GM18517 (cell line): ENCODE data around the gene LAMB4.

Source experiments
- ATAC-seq: cut with Tn5 transposase; IDR thresholded peaks from one replicate; pipeline ENCODE4 v1.9.1; 2021; ENCODE audit warnings: mild to moderate bottlenecking, moderate library complexity; ENCODE audit not compliant: unreplicated experiment

Gene LAMB4

GRCh38 chr7:108016841-108017775 lies 113.1 kb downstream of the LAMB4 start:
- no peak for ATAC-seq

DNA sequence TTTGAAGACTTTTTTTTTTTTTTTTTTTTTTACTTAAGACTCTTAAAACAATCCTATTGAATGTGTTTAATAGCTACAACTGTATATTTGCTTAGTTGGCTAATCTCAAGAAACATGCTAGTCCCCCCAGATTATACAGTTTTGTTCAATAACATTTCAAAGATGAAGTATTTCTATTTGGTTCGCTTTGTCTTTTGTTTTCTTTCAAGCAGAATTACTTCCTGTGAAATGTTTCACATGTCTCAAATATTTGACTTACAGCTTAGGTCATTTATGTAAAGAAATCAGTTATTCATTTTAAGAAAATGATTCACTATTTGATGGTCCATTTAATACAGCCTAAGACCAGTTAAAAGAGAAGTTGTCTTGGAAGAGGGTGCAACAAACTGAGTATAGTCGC lies 114.4 kb downstream of the LAMB4 start:
- no peak for ATAC-seq

DNA sequence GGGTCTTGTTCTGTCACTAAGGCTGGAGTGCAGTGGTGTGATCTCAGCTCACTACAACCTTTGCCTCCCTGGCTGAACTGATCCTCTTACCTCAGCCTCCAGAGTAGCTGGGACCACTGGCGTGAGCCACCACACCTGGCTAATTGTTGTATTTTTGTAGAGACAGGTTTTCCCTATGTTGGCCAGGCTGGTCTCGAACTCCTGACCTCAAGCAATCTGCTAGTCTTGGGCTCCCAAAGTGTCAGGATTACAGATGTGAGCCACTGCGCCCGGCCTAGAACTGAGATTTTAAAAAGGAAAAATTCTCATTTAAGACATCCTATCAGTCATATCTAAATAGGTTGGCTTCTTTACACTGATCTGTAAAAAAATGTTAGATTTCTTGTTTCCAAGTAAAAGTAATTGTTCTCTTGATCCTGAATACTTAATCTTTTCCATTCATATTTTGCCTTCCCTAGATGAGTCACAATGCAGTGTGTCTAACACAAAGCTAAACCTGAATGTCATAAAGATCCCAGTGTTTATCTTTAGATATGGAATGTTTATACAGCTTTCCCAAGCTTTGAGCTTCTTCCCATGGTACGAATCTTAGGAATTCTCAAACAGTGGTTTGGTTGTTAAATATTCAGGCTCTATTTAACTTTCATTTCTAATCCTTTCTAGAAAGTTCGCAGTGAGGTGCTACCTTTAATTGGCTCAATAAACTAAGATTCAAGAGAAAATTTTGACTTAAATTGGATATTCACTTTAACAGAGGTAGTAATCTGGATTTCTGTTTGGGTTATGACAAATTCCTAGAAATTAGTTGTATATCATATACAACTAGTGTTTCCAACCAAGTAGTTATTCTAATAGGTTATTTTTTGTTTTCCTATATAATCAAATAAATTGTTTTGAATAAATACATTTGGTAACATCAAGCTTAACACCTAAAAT lies 115.1 kb downstream of the LAMB4 start:
- no peak for ATAC-seq

DNA sequence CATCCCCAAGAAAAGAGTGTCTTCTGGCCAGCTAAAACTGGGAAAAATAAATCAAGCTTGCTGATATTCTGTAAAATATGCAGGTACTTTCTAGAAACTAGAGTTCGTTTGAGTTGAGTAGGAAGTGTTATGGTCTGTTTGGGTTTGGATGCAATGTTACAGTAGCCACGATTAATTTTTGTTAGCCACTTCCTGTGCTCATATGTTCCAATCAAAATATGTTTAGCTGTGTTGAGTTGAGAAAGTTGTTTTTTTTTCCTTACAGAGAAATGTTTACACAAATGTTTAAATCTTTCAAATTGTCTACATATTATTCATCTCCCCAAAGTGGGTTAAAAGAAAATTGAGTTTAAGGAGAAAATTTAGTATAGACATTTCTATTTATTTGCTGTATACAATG lies 115.9 kb downstream of the LAMB4 start:
- no peak for ATAC-seq

GRCh38 chr7:108012499-108013430 lies 117.4 kb downstream of the LAMB4 start:
- ATAC-seq, result no peak

DNA sequence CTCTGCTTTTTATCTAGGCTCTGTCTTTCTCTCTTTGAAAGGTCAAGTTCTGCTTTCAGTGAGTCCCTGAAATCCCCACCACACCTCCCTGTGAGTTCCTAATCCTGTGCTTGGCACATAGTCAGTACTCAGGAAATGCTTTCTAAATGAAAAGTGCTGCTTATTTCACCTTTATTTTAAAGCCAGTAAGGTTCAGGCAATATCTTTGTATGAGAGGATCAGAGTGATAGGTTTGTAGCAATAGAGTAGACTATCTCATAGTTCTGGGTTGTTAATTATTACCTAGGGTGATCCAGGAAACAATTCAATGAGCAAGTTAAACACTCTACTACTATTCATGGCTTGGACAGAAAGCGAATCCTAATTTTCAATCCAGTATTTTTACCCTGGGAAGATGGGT lies 119.8 kb downstream of the LAMB4 start:
- ATAC-seq, result no peak

DNA sequence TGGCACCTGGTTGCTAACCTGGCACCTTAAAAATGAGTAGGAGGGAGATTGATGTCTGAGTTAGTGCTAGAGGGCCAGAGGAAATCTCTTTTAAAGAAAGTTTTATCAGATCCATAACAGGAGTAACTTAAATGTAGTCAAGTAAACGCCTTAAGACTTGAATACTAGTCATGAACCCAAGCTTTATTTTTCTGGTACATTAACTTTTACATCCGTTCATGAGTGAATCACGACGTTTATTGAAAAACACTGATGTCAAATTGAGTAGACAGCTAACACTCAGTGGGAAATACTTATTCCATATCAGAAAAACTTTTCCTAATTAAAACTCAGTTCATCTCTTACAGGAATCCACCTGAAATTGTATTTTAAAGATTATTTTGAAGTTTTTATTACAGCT lies 120.3 kb downstream of the LAMB4 start:
- no peak for ATAC-seq

DNA sequence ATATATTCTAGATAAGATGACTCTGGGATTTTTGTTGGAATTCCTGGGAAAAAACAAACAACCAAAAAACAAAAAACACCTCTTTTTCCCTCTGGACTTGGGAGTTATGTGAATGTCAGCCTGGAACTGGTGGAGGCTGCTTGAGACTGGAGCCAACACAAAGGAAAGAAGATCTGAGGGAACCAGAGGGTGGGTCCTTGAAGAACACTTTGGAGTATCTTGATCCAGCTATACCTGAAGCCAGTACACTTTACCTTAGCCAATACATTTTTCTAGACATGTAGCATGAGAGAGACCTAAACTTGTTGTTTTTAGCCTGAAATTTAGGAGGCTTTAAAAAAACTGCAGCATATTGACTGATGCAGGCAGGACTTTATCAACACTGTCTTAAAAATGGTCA lies 121.3 kb downstream of the LAMB4 start:
- ATAC-seq, result no peak

DNA sequence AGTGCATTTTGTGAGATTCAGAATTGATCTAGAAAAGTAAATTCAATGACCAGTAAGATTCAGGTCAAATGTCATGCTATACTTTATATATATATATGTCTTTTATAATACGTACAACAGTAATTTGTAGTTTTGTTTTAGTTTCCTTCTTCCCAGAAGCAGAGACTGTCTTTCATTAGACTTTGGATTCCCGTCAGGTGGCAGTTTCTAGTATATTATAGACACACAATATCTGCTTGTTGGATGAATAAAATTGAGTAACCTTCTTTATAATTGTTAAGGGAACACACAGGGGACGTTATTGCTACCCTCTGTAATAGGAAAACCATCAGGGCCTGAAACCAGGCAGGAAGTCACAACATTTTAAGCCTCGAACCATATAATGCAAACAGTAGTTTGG lies 121.9 kb downstream of the LAMB4 start:
- no peak for ATAC-seq

- ATAC-seq, result no peak
Observed at GRCh38 chr7:108007762-108008161, 122.4 kb downstream of the LAMB4 start.

DNA sequence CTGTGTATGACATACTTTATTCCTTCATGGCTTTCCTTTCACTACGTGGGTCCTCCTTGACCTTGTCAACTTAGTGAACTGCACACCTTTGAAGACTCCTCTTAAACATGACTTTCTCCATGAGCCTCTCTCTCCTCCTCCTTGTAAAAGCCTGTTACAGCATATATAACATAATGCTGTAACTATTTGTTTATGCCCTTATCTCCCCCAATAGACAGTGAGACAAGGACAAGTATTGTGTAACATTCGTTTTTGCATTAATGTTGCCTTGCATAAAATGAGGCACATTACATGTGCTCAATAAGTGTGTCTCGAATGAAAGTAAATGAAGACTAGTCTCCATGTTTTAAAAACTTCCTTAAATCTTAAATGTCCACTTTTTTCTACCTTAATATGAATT lies 122.9 kb downstream of the LAMB4 start:
- no peak for ATAC-seq

- peak; percentile 55 for ATAC-seq
Observed at GRCh38 chr7:108004220-108005142, 125.7 kb downstream of the LAMB4 start.

- ATAC-seq, result no peak
Observed at GRCh38 chr7:108003599-108003935, 126.6 kb downstream of the LAMB4 start.

GRCh38 chr7:108002726-108003598 lies 127.2 kb downstream of the LAMB4 start, which contains the start of gene LAMB1:
LAMB1 (minus strand) TSS chr7:108003161; CDS start chr7:108002885, 276 bp downstream.
- ATAC-seq, result no peak

DNA sequence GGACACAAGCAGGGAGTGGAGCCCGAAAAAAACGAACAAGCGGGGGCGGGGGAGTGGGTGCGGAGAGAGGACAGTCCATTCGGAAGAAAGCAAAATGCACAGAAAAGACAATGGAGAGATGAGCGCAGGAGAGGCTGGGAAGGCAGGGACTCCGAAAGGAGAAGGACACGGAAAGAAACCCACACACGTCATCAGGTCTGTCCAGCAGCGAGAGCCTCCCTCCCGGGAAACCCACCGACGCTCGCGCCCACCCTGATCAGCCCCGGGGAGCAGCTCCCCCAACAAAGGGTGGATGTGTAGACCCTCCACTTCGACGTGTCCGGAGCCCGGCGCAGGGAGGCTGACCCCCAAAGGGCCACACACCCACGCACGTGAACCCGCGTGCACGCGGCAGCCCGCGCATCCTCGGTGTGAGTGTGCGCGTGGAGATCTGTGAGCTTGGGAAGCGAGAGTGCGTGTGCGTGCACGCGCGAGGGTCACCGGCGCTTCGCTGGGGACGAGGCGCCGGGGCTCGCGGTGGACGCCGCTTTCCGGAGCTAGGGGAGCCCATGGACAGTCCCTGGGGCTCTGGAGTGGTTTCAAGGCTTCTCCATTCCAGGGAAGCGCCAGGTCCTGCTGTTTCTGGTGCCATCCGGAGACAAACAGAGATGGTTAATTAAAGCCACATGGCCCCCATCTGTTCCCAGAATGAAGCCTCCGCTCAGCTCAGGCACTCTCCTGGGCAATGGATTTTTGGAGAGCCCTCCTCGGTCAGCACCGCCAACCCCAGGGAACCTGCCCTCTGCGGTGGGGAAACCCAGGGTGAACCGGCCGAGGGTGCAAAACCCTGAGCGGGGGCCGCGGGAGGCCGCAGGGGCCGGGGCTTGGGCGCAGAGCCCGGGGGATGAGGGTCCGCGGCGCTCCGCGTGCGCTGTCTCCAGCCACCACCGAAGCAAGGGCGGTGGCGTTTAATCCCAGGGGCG lies 128.1 kb downstream of the LAMB4 start:
- ATAC-seq, result no peak

GRCh38 chr7:108000875-108001763 lies 129.0 kb downstream of the LAMB4 start:
- no peak for ATAC-seq
